ENCODE results near the gene IRX3. TPM values are rescaled to one million over a fixed set of nuclear protein-coding genes. Genes with fewer than 3 reads are reported as not detected.
A peak's percentile ranks its signal among the peaks of the same experiment; 100 is the strongest.

The IRX3 gene
- total RNA-seq: 0.11 TPM

- Histone ChIP-seq H3K36me3 (no peaks in the 10 kb centered on the region), H3K27me3 (peaks cover 27% of the 10 kb centered on the region), H3K4me1 (peaks cover 16 to 34% of the 10 kb centered on the region in 2 donors), H3K4me3 (peak within 1 kb of the TSS; percentile 64 to 73), H3K9me3 (no peaks in the 10 kb centered on the region), H3K27ac (peak within 1 kb of the TSS; percentile 35 to 59)
- intact Hi-C loops (cut with DNase I): loop anchor here (2.0 to 10.0 kb wide), 6 partner anchors 94 to 1086 kb away; partner anchors contain the start of genes FTO and RPGRIP1L
- peak in 1 of 2 donors; percentile 83 for DNase-seq (ENCODE audit: low spot score in 2 of 2)
- TF ChIP-seq CTCF (IDR thresholded peaks at IDR 0.05): no peak
Measured at GRCh38 chr16:54286366-54287130, at the start of gene IRX3. TSS of gene IRX3 (minus strand) at chr16:54286787. CDS start at chr16:54286050, 737 bp downstream.

- H3K9me3 ChIP-seq: no peaks in the 10 kb centered on the region
- no peaks in the 10 kb centered on the region for H3K27me3 ChIP-seq
- H3K36me3 ChIP-seq: no peaks in the 10 kb centered on the region
- H3K4me1 ChIP-seq: no peaks in the 10 kb centered on the region
- H3K27ac ChIP-seq: no peak overlapping the region
- intact Hi-C loops (cut with DNase I): no loop called here
- no peak for TF ChIP-seq CTCF (IDR thresholded peaks at IDR 0.05)
- no peak overlapping the region for H3K4me3 ChIP-seq
- DNase-seq (ENCODE audit: low spot score in 2 of 2): no peak
Measured at GRCh38 chr16:54335230-54335629, 48.6 kb upstream of the IRX3 start.

- no peak overlapping the region for H3K27ac ChIP-seq
- H3K27me3 ChIP-seq: no peaks in the 10 kb centered on the region
- no peak overlapping the region for H3K4me3 ChIP-seq
- intact Hi-C loops (cut with DNase I): no loop called here
- no peaks in the 10 kb centered on the region for H3K36me3 ChIP-seq
- no peak for DNase-seq (ENCODE audit: low spot score in 2 of 2)
- H3K9me3 ChIP-seq: no peaks in the 10 kb centered on the region
- H3K4me1 ChIP-seq: no peaks in the 10 kb centered on the region
- TF ChIP-seq CTCF (IDR thresholded peaks at IDR 0.05): no peak
Measured at GRCh38 chr16:54334208-54334607, 47.6 kb upstream of the IRX3 start.

- DNase-seq (ENCODE audit: low spot score in 2 of 2): no peak
- Histone ChIP-seq H3K9me3 (no peaks in the 10 kb centered on the region), H3K27ac (no peak overlapping the region), H3K27me3 (no peaks in the 10 kb centered on the region), H3K4me1 (no peaks in the 10 kb centered on the region), H3K4me3 (no peak overlapping the region), H3K36me3 (no peaks in the 10 kb centered on the region)
- intact Hi-C loops (cut with DNase I): no loop called here
- no peak for TF ChIP-seq CTCF (IDR thresholded peaks at IDR 0.05)
Measured at GRCh38 chr16:54331241-54332002, 44.8 kb upstream of the IRX3 start.

GRCh38 chr16:54327609-54328008 lies 41.0 kb upstream of the IRX3 start:
- no peak overlapping the region for H3K4me3 ChIP-seq
- intact Hi-C loops (cut with DNase I): no loop called here
- no peaks in the 10 kb centered on the region for H3K9me3 ChIP-seq

More at GRCh38 chr16:54327609-54328008, 41.0 kb upstream of the IRX3 start:
- no peak overlapping the region for H3K27ac ChIP-seq
- DNase-seq (ENCODE audit: low spot score in 2 of 2): no peak
- TF ChIP-seq CTCF (IDR thresholded peaks at IDR 0.05): no peak
- no peaks in the 10 kb centered on the region for H3K4me1 ChIP-seq
- no peaks in the 10 kb centered on the region for H3K27me3 ChIP-seq
- H3K36me3 ChIP-seq: no peaks in the 10 kb centered on the region
